Measurements from ENCODE around the gene PIGV. TPM values are rescaled to one million over a fixed set of nuclear protein-coding genes. Genes with fewer than 3 reads are reported as not detected.
"Not testable (repeated sequence)": the region's sequence is repeated elsewhere in the genome, so short reads cannot be mapped to it uniquely, and the experiment has no call there.

The PIGV gene
- total and polyA plus RNA-seq, 4 donors, result 6.8 to 10.9 (median 8.6) TPM

DNA sequence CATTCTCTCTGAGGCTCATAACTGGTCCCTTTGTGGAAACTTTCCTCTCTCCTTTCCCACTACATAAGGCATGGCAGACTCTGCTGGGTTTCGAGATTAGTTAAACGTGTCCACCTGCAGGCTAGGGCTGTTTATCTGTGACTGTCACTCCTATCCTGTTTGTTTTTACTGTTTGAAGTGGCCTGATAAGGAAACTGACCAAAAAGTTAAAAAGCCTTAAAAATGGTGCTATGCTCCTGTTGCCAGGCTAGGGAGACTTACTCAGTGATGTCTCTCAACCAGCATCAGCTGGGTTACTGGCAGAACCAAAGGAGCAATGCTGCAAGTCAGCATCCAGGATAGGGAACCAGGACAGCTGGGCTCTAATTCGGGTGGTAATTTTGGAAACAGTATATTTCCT lies 3.9 kb downstream of the PIGV start:
- DNase-seq (no peak), ATAC-seq (ENCODE audit: low FRiP score) (no peak)
- Histone ChIP-seq H3K27me3 (ENCODE audit: control insufficient read depth in 1 of 2, insufficient read depth in 2 of 2, low read length in 1 of 2) (no peaks in the 10 kb centered on the region), H3K4me3 (ENCODE audit: low read length in 2 of 2) (no peak overlapping the region), H3K9me3 (ENCODE audit: control insufficient read depth, low read length) (no peaks in the 10 kb centered on the region), H3K27ac (ENCODE audit: low read depth in 1 of 2, low read length in 2 of 2) (no peak overlapping the region), H3K4me1 (ENCODE audit: control insufficient read depth in 1 of 2, insufficient read depth in 2 of 2, low read length in 2 of 2) (no peaks in the 10 kb centered on the region), H3K36me3 (ENCODE audit: control insufficient read depth in 1 of 2, insufficient read depth in 2 of 2, low read length in 1 of 2) (peaks cover 6 to 7% of the 10 kb centered on the region in 2 donors)
- WGBS, 2 donors, result 74 to 75% methylated on average over 3 of the region's 3 CpGs
- intact Hi-C loops (cut with DNase I), result loop anchor here in 1 of 2 donors (5.0 kb wide), 1 partner anchor 114 kb away; no protein-coding TSS in a partner anchor

GRCh38 chr1:26792924-26793323 lies 5.2 kb downstream of the PIGV start:
- intact Hi-C loops (cut with DNase I), result loop anchor here in 1 of 2 donors (5.0 kb wide), 1 partner anchor 116 kb away; no protein-coding TSS in a partner anchor
- 94 to 98% methylated on average over 2 of the region's 2 CpGs for WGBS, 2 donors
- Histone ChIP-seq H3K9me3 (ENCODE audit: control insufficient read depth, low read length) (no peaks in the 10 kb centered on the region), H3K27ac (ENCODE audit: low read depth in 1 of 2, low read length in 2 of 2) (no peak overlapping the region), H3K4me1 (ENCODE audit: control insufficient read depth in 1 of 2, insufficient read depth in 2 of 2, low read length in 2 of 2) (no peaks in the 10 kb centered on the region), H3K27me3 (ENCODE audit: control insufficient read depth in 1 of 2, insufficient read depth in 2 of 2, low read length in 1 of 2) (no peaks in the 10 kb centered on the region), H3K36me3 (ENCODE audit: control insufficient read depth in 1 of 2, insufficient read depth in 2 of 2, low read length in 1 of 2) (peaks cover 8% of the 10 kb centered on the region in 2 donors), H3K4me3 (ENCODE audit: low read length in 2 of 2) (no peak overlapping the region)
- no peak for DNase-seq
- no peak for ATAC-seq (ENCODE audit: low FRiP score)

DNA sequence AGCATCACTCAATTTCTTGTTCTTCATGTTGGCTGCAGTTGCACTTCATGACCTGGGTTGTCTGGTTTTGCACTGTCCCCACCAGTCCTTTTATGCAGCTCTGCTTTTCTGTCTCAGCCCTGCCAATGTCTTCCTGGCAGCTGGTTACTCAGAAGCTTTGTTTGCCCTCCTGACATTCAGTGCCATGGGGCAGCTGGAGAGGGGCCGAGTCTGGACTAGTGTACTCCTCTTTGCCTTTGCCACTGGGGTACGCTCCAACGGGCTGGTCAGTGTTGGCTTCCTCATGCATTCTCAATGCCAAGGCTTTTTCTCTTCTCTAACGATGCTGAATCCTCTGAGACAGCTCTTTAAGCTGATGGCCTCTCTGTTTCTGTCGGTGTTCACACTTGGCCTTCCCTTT lies 6.6 kb downstream of the PIGV start:
- Histone ChIP-seq H3K36me3 (ENCODE audit: control insufficient read depth in 1 of 2, insufficient read depth in 2 of 2, low read length in 1 of 2) (peaks cover 8% of the 10 kb centered on the region in 2 donors), H3K9me3 (ENCODE audit: control insufficient read depth, low read length) (no peaks in the 10 kb centered on the region), H3K4me1 (ENCODE audit: control insufficient read depth in 1 of 2, insufficient read depth in 2 of 2, low read length in 2 of 2) (no peaks in the 10 kb centered on the region), H3K4me3 (ENCODE audit: low read length in 2 of 2) (no peak overlapping the region), H3K27ac (ENCODE audit: low read depth in 1 of 2, low read length in 2 of 2) (no peak overlapping the region), H3K27me3 (ENCODE audit: control insufficient read depth in 1 of 2, insufficient read depth in 2 of 2, low read length in 1 of 2) (no peaks in the 10 kb centered on the region)
- intact Hi-C loops (cut with DNase I), result loop anchor here in 1 of 2 donors (5.0 kb wide), 1 partner anchor 117 kb away; no protein-coding TSS in a partner anchor
- WGBS, 2 donors, result 85 to 87% methylated on average over 5 of the region's 5 CpGs
- DNase-seq (no peak), ATAC-seq (ENCODE audit: low FRiP score) (no peak)

GRCh38 chr1:26797627-26798026 lies 9.9 kb downstream of the PIGV start:
- ATAC-seq (ENCODE audit: low FRiP score), result no peak
- Histone ChIP-seq H3K9me3 (ENCODE audit: control insufficient read depth, low read length) (no peaks in the 10 kb centered on the region), H3K27me3 (ENCODE audit: control insufficient read depth in 1 of 2, insufficient read depth in 2 of 2, low read length in 1 of 2) (no peaks in the 10 kb centered on the region), H3K4me1 (ENCODE audit: control insufficient read depth in 1 of 2, insufficient read depth in 2 of 2, low read length in 2 of 2) (no peaks in the 10 kb centered on the region), H3K36me3 (ENCODE audit: control insufficient read depth in 1 of 2, insufficient read depth in 2 of 2, low read length in 1 of 2) (peaks cover 8% of the 10 kb centered on the region in 2 donors), H3K27ac (ENCODE audit: low read depth in 1 of 2, low read length in 2 of 2) (no peak overlapping the region), H3K4me3 (ENCODE audit: low read length in 2 of 2) (no peak overlapping the region)
- intact Hi-C loops (cut with DNase I), result no loop called here
- DNase-seq, result no peak
- WGBS, 2 donors, result 91 to 96% methylated on average over 2 of the region's 2 CpGs

DNA sequence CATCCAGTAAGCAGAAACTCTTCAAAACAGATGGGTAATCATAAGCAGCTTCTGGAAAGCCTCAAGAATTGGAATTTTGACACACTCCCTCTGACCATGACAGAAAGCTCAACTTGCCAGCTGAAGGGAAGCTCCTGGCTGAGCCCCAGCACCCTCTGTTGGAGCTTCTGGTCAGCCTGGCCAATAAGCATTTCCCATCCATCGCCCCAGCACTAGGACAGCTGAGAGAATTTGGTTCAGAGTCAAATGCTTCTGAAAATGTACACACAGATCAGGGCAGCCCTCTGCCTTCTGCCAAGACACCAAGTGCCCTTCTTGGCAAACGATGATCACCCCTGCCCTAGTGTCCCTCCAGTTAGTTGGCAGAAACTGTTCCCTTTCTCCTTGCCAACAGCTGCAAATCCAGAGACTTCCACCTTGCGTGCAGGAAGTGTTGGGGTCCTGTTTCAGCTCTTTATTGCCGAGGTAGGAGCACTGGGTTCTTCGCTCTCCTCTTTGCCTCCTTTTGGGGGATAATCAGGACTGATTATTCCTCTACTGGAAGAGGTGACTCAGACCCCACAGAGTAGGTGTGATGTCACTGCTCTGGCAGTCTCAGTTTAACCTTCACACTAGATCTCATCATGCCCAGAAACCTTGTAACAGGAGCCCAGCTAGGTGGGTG lies 11.9 kb downstream of the PIGV start:
- Histone ChIP-seq H3K4me3 (ENCODE audit: low read length in 2 of 2) (no peak overlapping the region), H3K27ac (ENCODE audit: low read depth in 1 of 2, low read length in 2 of 2) (peak overlapping the region in 1 of 2 donors; percentile 22), H3K9me3 (ENCODE audit: control insufficient read depth, low read length) (no peaks in the 10 kb centered on the region), H3K4me1 (ENCODE audit: control insufficient read depth in 1 of 2, insufficient read depth in 2 of 2, low read length in 2 of 2) (no peaks in the 10 kb centered on the region), H3K27me3 (ENCODE audit: control insufficient read depth in 1 of 2, insufficient read depth in 2 of 2, low read length in 1 of 2) (no peaks in the 10 kb centered on the region), H3K36me3 (ENCODE audit: control insufficient read depth in 1 of 2, insufficient read depth in 2 of 2, low read length in 1 of 2) (peaks cover 6 to 7% of the 10 kb centered on the region in 2 donors)
- intact Hi-C loops (cut with DNase I), result no loop called here
- ATAC-seq (ENCODE audit: low FRiP score) (peak; percentile 57), DNase-seq (peak in 1 of 2 donors; percentile 65)
- 25 to 30% methylated on average over 5 of the region's 5 CpGs for WGBS, 2 donors

- H3K27ac ChIP-seq (ENCODE audit: low read depth in 1 of 2, low read length in 2 of 2); H3K4me1 ChIP-seq (ENCODE audit: control insufficient read depth in 1 of 2, insufficient read depth in 2 of 2, low read length in 2 of 2); ATAC-seq (ENCODE audit: low FRiP score); DNase-seq; H3K27me3 ChIP-seq (ENCODE audit: control insufficient read depth in 1 of 2, insufficient read depth in 2 of 2, low read length in 1 of 2); H3K36me3 ChIP-seq (ENCODE audit: control insufficient read depth in 1 of 2, insufficient read depth in 2 of 2, low read length in 1 of 2); H3K4me3 ChIP-seq (ENCODE audit: low read length in 2 of 2); H3K9me3 ChIP-seq (ENCODE audit: control insufficient read depth, low read length); intact Hi-C loops (cut with DNase I): not testable (repeated sequence)
- 96% methylated on average over 21 to 33 of the region's 36 CpGs for WGBS, 2 donors
Measured at GRCh38 chr1:26803932-26804331, 16.2 kb downstream of the PIGV start.

DNA sequence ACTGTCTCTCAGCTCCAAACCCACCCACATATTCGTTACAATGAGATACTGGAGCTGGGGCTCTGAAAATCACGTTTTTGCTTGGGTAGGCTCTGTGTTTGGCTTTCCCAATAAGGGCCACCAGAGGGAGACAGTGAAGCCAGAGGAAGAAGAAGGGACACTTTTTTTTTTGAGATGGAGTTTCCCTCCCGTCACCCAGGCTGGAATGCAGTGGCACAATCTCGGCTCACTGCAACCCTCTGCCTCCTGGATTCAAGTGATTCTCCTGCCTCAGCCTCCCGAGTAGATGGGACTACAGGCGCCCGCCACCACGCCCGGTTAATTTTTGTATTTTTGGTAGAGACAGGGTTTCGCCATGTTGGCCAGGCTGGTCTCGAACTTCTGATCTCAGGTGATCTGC lies 22.4 kb downstream of the PIGV start:
- DNase-seq, result peak in 1 of 2 donors; percentile 74
- not testable (repeated sequence) for H3K27ac ChIP-seq (ENCODE audit: low read depth in 1 of 2, low read length in 2 of 2); H3K4me1 ChIP-seq (ENCODE audit: control insufficient read depth in 1 of 2, insufficient read depth in 2 of 2, low read length in 2 of 2); H3K27me3 ChIP-seq (ENCODE audit: control insufficient read depth in 1 of 2, insufficient read depth in 2 of 2, low read length in 1 of 2); H3K36me3 ChIP-seq (ENCODE audit: control insufficient read depth in 1 of 2, insufficient read depth in 2 of 2, low read length in 1 of 2); H3K4me3 ChIP-seq (ENCODE audit: low read length in 2 of 2); H3K9me3 ChIP-seq (ENCODE audit: control insufficient read depth, low read length); ATAC-seq (ENCODE audit: low FRiP score)
- intact Hi-C loops (cut with DNase I), result loop anchor here (5.0 to 10.0 kb wide), 2 partner anchors 65 to 67 kb away; no protein-coding TSS in a partner anchor
- 56 to 59% methylated on average over 11 of the region's 11 CpGs for WGBS, 2 donors

DNA sequence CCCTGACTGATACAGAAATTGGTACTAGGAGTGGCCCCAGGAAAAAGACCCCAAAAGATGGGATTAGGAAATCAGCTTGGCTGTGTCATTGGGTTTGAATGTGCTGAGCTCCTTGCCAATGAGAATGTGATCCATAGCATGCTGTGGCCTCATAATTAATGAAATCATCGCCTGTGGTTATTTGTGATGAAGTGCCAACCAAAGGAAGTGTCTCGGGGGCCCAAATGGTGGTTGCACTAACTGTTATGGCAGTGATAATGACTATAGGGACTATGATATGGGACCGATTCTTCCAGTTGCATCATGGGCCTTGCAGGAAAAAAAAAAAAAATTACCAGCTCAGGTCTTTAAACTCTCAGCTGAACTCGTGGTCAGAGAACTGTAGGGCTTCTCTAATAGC lies 23.3 kb downstream of the PIGV start:
- H3K4me3 ChIP-seq (ENCODE audit: low read length in 2 of 2), result no peak overlapping the region
- intact Hi-C loops (cut with DNase I), result loop anchor here (5.0 to 10.0 kb wide), 2 partner anchors 64 to 66 kb away; no protein-coding TSS in a partner anchor

GRCh38 chr1:26811708-26812107 lies 24.0 kb downstream of the PIGV start:
- intact Hi-C loops (cut with DNase I), result loop anchor here (5.0 to 10.0 kb wide), 2 partner anchors 63 to 66 kb away; no protein-coding TSS in a partner anchor
- ATAC-seq (ENCODE audit: low FRiP score), result no peak

More for the DNA sequence above, 23.3 kb downstream of the PIGV start:
- Histone ChIP-seq H3K27ac (ENCODE audit: low read depth in 1 of 2, low read length in 2 of 2) (no peak overlapping the region), H3K4me1 (ENCODE audit: control insufficient read depth in 1 of 2, insufficient read depth in 2 of 2, low read length in 2 of 2) (no peaks in the 10 kb centered on the region), H3K9me3 (ENCODE audit: control insufficient read depth, low read length) (no peaks in the 10 kb centered on the region), H3K27me3 (ENCODE audit: control insufficient read depth in 1 of 2, insufficient read depth in 2 of 2, low read length in 1 of 2) (no peaks in the 10 kb centered on the region), H3K36me3 (ENCODE audit: control insufficient read depth in 1 of 2, insufficient read depth in 2 of 2, low read length in 1 of 2) (no peaks in the 10 kb centered on the region)
- WGBS, 2 donors, result 79 to 80% methylated on average over 4 of the region's 4 CpGs
- ATAC-seq (ENCODE audit: low FRiP score) (no peak), DNase-seq (no peak)

More at GRCh38 chr1:26811708-26812107, 24.0 kb downstream of the PIGV start:
- no peak overlapping the region for H3K4me3 ChIP-seq (ENCODE audit: low read length in 2 of 2)
- H3K4me1 ChIP-seq (ENCODE audit: control insufficient read depth in 1 of 2, insufficient read depth in 2 of 2, low read length in 2 of 2), result no peaks in the 10 kb centered on the region
- no peaks in the 10 kb centered on the region for H3K27me3 ChIP-seq (ENCODE audit: control insufficient read depth in 1 of 2, insufficient read depth in 2 of 2, low read length in 1 of 2)
- H3K9me3 ChIP-seq (ENCODE audit: control insufficient read depth, low read length), result no peaks in the 10 kb centered on the region
- H3K36me3 ChIP-seq (ENCODE audit: control insufficient read depth in 1 of 2, insufficient read depth in 2 of 2, low read length in 1 of 2), result no peaks in the 10 kb centered on the region
- DNase-seq, result no peak
- H3K27ac ChIP-seq (ENCODE audit: low read depth in 1 of 2, low read length in 2 of 2), result no peak overlapping the region
